Stimulated activated CD4-positive, alpha-beta T cell treated with anti-CD3 and anti-CD28 coated beads, Interleukin-4, amount 100 ng/mL, for 48 hours (primary cell): ENCODE results near the gene EPHA3.

Experiments
- DNase-seq, 2 donors: peaks; one replicate each; pipeline ENCODE4 v3.0.0-alpha.2; 2020; ENCODE audit warnings: low read depth in 2 of 2

The EPHA3 gene

GRCh38 chr3:89446593-89446992 is 339.2 kb downstream of the EPHA3 start:
- DNase-seq: no peak

- DNase-seq: no peak
Observed at GRCh38 chr3:89447243-89447642, 339.8 kb downstream of the EPHA3 start.

GRCh38 chr3:89449086-89449485 is 341.7 kb downstream of the EPHA3 start:
- DNase-seq: no peak

GRCh38 chr3:89452066-89452465 is 344.6 kb downstream of the EPHA3 start:
- DNase-seq: no peak

GRCh38 chr3:89455240-89455639 is 347.8 kb downstream of the EPHA3 start:
- DNase-seq: no peak

GRCh38 chr3:89467898-89468363 is 360.5 kb downstream of the EPHA3 start:
- DNase-seq: no peak

- DNase-seq: no peak
Observed at GRCh38 chr3:89472101-89472500, 364.7 kb downstream of the EPHA3 start.

- no peak for DNase-seq
Observed at GRCh38 chr3:89474333-89475130, 367.1 kb downstream of the EPHA3 start.

- DNase-seq: no peak
Observed at GRCh38 chr3:89488800-89489580, 381.6 kb downstream of the EPHA3 start.

- no peak for DNase-seq
Observed at GRCh38 chr3:89490129-89490528, 382.7 kb downstream of the EPHA3 start.

GRCh38 chr3:89494734-89495133 is 387.3 kb downstream of the EPHA3 start:
- no peak for DNase-seq

- DNase-seq: no peak
Observed at GRCh38 chr3:89503891-89504391, 396.5 kb downstream of the EPHA3 start.

- no peak for DNase-seq
Observed at GRCh38 chr3:89504432-89504831, 397.0 kb downstream of the EPHA3 start.

- no peak for DNase-seq
Observed at GRCh38 chr3:89506462-89507103, 399.2 kb downstream of the EPHA3 start.

GRCh38 chr3:89521328-89521727 is 413.9 kb downstream of the EPHA3 start:
- DNase-seq: no peak

- no peak for DNase-seq
Observed at GRCh38 chr3:89522155-89522554, 414.7 kb downstream of the EPHA3 start.

GRCh38 chr3:89525609-89526008 is 418.2 kb downstream of the EPHA3 start:
- DNase-seq: no peak

GRCh38 chr3:89527736-89528305 is 420.4 kb downstream of the EPHA3 start:
- DNase-seq: no peak
